K562 (cell line): Measurements from ENCODE around the gene NUDT14. TPM values are rescaled to one million over a fixed set of nuclear protein-coding genes. Genes with fewer than 3 reads are reported as not detected.

Experiments
- ARID2 ChIP-seq: fragments of 450-650 bp; IDR thresholded peaks from 2 replicates; pipeline ENCODE4 v1.6.1; 2017; ENCODE audit warnings: antibody characterized with exemption, mild to moderate bottlenecking
- BMI1 ChIP-seq: fragments of 150-350 bp; IDR thresholded peaks from 2 replicates; pipeline ENCODE4 v1.6.1; 2014; ENCODE audit warnings: low read length
- FOXK2 ChIP-seq, 2 experiments: fragments of 450-650 bp; IDR thresholded peaks in 1 of 2; conservative IDR thresholded peaks in 1 of 2; 2 replicates each; pipeline ENCODE4 v1.6.1; 2016; ENCODE audit warnings: low read depth in 2 of 2, mild to moderate bottlenecking in 1 of 2
- HDAC8 ChIP-seq: fragments of 450-650 bp; IDR thresholded peaks from 2 replicates; pipeline ENCODE4 v1.6.1; 2016; ENCODE audit warnings: mild to moderate bottlenecking, missing genetic modification characterization, moderate library complexity, missing compliant biosample characterization
- HIVEP1 ChIP-seq: fragments of 250-450 bp; sonication (Bioruptor Pico); IDR thresholded peaks from 2 replicates; pipeline ENCODE4 v1.4.0; 2020; ENCODE audit warnings: mild to moderate bottlenecking
- MAFK ChIP-seq: IDR thresholded peaks from 2 replicates; pipeline ENCODE4 v1.6.1; 2011; ENCODE audit warnings: low read length, improper control_type of control experiment
- RBM14 ChIP-seq: fragments of 200-400 bp; formaldehyde crosslinking; IDR thresholded peaks from 2 replicates; pipeline ENCODE4 v1.6.1; 2018; ENCODE audit warnings: low read depth, mild to moderate bottlenecking, low read length, moderate library complexity, borderline replicate concordance; ENCODE audit not compliant: insufficient read depth
- RFX5 ChIP-seq: IDR thresholded peaks from 2 replicates; pipeline ENCODE4 v1.6.1; 2011; ENCODE audit warnings: low read depth, mild to moderate bottlenecking, improper control_type of control experiment, low read length
- RHOXF2B ChIP-seq: fragments of 250-450 bp; sonication (Bioruptor Pico); conservative IDR thresholded peaks from 2 replicates; pipeline ENCODE4 v1.5.1; 2021
- TAF9B ChIP-seq: fragments of 450-650 bp; IDR thresholded peaks from 2 replicates; pipeline ENCODE4 v1.6.1; 2018; ENCODE audit warnings: mild to moderate bottlenecking; ENCODE audit not compliant: partially characterized antibody
- TBP ChIP-seq: optimal IDR thresholded peaks from 2 replicates; pipeline ENCODE3; 2011; ENCODE audit warnings: low read depth, low read length, improper control_type of control experiment
- ZBTB1 ChIP-seq: sonication (generic); formaldehyde crosslinking; IDR thresholded peaks from 2 replicates; pipeline ENCODE4 v1.8.1; 2023; ENCODE audit warnings: missing genetic modification reagents, low read depth, mild to moderate bottlenecking, borderline replicate concordance
- ZBTB8A ChIP-seq: fragments of 450-650 bp; IDR thresholded peaks from 2 replicates; pipeline ENCODE4 v1.6.1; 2018; ENCODE audit warnings: mild to moderate bottlenecking, moderate library complexity; ENCODE audit not compliant: partially characterized antibody
- ZNF143 ChIP-seq: sonication (generic); formaldehyde crosslinking; IDR thresholded peaks from 2 replicates; pipeline ENCODE4 v1.9.0; 2022; ENCODE audit warnings: mild to moderate bottlenecking, missing genetic modification reagents
- ZNF830 ChIP-seq: fragments of 250-450 bp; sonication (Bioruptor Pico); IDR thresholded peaks from 2 replicates; pipeline ENCODE4 v1.5.0; 2021; ENCODE audit warnings: mild to moderate bottlenecking
- polyA plus RNA-seq, 8 experiments: library from polyadenylated mRNA; depleted of rRNA in 4 of 8; stranded (reverse) in 5 of 8; unstranded in 3 of 8; fragments of >200 nt; fragmentation: Nextera tagmentation in 2 of 8; fragmentation: Illumina TruSeq in 1 of 8; extraction: Ambion mirVana in 2 of 8; extraction: Trizol in 1 of 8; gene quantifications; 2 replicates each; pipeline versions ENCODE4 v1.2.1 to v1.2.3, GENCODE V29; 2011 to 2014; ENCODE audit warnings: inconsistent platforms in 1 of 8, missing spikeins in 1 of 8
- total RNA-seq, 7 experiments: library from RNA; depleted of rRNA in 6 of 7; stranded (reverse); fragments of >200 nt in 6 of 7; fragmentation: Illumina TruSeq in 2 of 7; extraction: Trizol in 2 of 7; gene quantifications; 2 replicates each; pipeline versions ENCODE4 v1.2.1 to v1.2.3, GENCODE V29; 2011 to 2021; ENCODE audit warnings: low replicate concordance in 1 of 7
- TF ChIP-seq, protein P1 (sequence below): sonication (generic); formaldehyde crosslinking; IDR thresholded peaks from 2 replicates; pipeline ENCODE4 v1.8.0; 2023; ENCODE audit warnings: mild to moderate bottlenecking, missing genetic modification reagents
- TF ChIP-seq, protein P2 (sequence below): IDR thresholded peaks from 2 replicates; pipeline ENCODE4 v1.6.1; 2011; ENCODE audit warnings: borderline replicate concordance, low read depth, mild to moderate bottlenecking, moderate library complexity, low read length; ENCODE audit not compliant: insufficient read depth, poor library complexity, severe bottlenecking
- TF ChIP-seq, protein P3 (sequence below): fragments of 450-650 bp; IDR thresholded peaks from 2 replicates; pipeline ENCODE4 v1.6.1; 2014; ENCODE audit warnings: low read depth, mild to moderate bottlenecking, moderate library complexity, borderline replicate concordance
- TF ChIP-seq, protein P4 (sequence below): sonication (generic); formaldehyde crosslinking; IDR thresholded peaks from 2 replicates; pipeline ENCODE4 v1.8.1; 2023; ENCODE audit warnings: mild to moderate bottlenecking, missing genetic modification reagents

The NUDT14 gene
- total and polyA plus RNA-seq, 9 of the 15 experiments (the other 6 are each of a cell fraction or from before 2014, with no cell fraction given): 0.14 to 16.3 (median 8.2) TPM

DNA sequence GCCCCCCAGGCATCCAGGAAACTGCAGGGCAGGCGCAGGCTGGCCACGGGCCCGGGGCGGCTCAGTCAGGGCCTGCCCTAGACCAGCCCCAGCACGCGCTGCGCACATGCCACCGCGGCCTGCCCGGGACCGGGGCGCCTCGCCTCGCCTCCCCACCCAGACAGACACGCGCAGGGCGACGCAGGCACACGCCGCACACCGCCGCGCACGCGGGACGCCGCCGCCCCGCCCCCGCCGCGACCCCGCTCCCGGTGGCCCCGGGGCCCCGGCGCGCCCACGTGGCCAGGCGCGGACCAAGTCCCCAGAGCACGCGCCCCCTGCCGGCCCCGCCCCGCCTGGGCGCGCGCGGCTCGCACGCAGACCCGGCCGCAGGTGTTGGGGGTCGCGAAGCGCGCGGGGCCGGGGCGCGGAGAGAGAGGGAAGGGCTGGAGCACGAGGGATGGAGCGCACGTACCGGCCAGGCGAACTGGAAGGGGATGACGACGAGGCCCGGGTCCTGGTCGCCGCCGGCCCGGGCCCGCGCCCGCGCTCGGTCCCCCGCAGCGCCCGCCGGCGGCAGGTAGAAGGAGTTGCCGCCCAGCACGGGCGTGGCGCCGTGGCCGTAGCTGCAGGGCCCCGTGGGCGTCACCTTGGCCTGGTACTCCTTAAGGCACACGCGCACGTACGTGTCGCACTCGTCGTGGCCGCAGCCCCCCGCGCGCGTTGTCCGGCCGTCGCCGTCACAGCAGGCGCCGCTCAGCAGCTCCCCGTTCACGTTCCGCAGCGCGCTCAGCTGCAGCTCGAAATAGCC is 13.6 kb downstream of the NUDT14 start (continued):
- TF ChIP-seq, protein P1, sequence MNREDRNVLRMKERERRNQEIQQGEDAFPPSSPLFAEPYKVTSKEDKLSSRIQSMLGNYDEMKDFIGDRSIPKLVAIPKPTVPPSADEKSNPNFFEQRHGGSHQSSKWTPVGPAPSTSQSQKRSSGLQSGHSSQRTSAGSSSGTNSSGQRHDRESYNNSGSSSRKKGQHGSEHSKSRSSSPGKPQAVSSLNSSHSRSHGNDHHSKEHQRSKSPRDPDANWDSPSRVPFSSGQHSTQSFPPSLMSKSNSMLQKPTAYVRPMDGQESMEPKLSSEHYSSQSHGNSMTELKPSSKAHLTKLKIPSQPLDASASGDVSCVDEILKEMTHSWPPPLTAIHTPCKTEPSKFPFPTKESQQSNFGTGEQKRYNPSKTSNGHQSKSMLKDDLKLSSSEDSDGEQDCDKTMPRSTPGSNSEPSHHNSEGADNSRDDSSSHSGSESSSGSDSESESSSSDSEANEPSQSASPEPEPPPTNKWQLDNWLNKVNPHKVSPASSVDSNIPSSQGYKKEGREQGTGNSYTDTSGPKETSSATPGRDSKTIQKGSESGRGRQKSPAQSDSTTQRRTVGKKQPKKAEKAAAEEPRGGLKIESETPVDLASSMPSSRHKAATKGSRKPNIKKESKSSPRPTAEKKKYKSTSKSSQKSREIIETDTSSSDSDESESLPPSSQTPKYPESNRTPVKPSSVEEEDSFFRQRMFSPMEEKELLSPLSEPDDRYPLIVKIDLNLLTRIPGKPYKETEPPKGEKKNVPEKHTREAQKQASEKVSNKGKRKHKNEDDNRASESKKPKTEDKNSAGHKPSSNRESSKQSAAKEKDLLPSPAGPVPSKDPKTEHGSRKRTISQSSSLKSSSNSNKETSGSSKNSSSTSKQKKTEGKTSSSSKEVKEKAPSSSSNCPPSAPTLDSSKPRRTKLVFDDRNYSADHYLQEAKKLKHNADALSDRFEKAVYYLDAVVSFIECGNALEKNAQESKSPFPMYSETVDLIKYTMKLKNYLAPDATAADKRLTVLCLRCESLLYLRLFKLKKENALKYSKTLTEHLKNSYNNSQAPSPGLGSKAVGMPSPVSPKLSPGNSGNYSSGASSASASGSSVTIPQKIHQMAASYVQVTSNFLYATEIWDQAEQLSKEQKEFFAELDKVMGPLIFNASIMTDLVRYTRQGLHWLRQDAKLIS: no peak
- TF ChIP-seq ZNF830 (CRISPR knock-in tag) (no peak), ZBTB1 (CRISPR knock-in tag) (no peak; the same call in 1 of the 2 replicates), MAFK (no peak), TBP (no peak), HIVEP1 (CRISPR knock-in tag) (no peak), RBM14 (no peak), TAF9B (no peak), ARID2 (no peak), RHOXF2B (CRISPR knock-in tag) (no peak), RFX5 (no peak), ZNF143 (no peak), BMI1 (no peak), FOXK2 (conservative IDR thresholded peaks at IDR 0.05 in 1 of 2, IDR thresholded peaks at IDR 0.05 in 1 of 2; ENCODE audit: low read depth in 2 of 2) (no peak), HDAC8 (tag) (no peak), ZBTB8A (no peak)
- TF ChIP-seq, protein P2, sequence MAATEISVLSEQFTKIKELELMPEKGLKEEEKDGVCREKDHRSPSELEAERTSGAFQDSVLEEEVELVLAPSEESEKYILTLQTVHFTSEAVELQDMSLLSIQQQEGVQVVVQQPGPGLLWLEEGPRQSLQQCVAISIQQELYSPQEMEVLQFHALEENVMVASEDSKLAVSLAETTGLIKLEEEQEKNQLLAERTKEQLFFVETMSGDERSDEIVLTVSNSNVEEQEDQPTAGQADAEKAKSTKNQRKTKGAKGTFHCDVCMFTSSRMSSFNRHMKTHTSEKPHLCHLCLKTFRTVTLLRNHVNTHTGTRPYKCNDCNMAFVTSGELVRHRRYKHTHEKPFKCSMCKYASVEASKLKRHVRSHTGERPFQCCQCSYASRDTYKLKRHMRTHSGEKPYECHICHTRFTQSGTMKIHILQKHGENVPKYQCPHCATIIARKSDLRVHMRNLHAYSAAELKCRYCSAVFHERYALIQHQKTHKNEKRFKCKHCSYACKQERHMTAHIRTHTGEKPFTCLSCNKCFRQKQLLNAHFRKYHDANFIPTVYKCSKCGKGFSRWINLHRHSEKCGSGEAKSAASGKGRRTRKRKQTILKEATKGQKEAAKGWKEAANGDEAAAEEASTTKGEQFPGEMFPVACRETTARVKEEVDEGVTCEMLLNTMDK: peak; percentile 93
- TF ChIP-seq, protein P3, sequence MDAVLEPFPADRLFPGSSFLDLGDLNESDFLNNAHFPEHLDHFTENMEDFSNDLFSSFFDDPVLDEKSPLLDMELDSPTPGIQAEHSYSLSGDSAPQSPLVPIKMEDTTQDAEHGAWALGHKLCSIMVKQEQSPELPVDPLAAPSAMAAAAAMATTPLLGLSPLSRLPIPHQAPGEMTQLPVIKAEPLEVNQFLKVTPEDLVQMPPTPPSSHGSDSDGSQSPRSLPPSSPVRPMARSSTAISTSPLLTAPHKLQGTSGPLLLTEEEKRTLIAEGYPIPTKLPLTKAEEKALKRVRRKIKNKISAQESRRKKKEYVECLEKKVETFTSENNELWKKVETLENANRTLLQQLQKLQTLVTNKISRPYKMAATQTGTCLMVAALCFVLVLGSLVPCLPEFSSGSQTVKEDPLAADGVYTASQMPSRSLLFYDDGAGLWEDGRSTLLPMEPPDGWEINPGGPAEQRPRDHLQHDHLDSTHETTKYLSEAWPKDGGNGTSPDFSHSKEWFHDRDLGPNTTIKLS: 0 out of 2 replicates have a peak, but pooled peaks have one; percentile 50
- TF ChIP-seq, protein P4, sequence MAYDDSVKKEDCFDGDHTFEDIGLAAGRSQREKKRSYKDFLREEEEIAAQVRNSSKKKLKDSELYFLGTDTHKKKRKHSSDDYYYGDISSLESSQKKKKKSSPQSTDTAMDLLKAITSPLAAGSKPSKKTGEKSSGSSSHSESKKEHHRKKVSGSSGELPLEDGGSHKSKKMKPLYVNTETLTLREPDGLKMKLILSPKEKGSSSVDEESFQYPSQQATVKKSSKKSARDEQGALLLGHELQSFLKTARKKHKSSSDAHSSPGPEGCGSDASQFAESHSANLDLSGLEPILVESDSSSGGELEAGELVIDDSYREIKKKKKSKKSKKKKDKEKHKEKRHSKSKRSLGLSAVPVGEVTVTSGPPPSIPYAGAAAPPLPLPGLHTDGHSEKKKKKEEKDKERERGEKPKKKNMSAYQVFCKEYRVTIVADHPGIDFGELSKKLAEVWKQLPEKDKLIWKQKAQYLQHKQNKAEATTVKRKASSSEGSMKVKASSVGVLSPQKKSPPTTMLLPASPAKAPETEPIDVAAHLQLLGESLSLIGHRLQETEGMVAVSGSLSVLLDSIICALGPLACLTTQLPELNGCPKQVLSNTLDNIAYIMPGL (CRISPR knock-in tag): no peak
